NCI-H2107 treated with DMSO at 0.1 percent for 48 hours (cell line): ENCODE measurements around the gene SEZ6L2.
"Not testable (repeated sequence)": the region's sequence is repeated elsewhere in the genome, so short reads cannot be mapped to it uniquely, and the experiment has no call there.

ENCODE experiments used
- DNase-seq: peaks from one replicate; lab custom pipeline; 2025; ENCODE audit not compliant: unreplicated experiment; lab: John Stamatoyannopoulos, UW

The SEZ6L2 gene

DNA sequence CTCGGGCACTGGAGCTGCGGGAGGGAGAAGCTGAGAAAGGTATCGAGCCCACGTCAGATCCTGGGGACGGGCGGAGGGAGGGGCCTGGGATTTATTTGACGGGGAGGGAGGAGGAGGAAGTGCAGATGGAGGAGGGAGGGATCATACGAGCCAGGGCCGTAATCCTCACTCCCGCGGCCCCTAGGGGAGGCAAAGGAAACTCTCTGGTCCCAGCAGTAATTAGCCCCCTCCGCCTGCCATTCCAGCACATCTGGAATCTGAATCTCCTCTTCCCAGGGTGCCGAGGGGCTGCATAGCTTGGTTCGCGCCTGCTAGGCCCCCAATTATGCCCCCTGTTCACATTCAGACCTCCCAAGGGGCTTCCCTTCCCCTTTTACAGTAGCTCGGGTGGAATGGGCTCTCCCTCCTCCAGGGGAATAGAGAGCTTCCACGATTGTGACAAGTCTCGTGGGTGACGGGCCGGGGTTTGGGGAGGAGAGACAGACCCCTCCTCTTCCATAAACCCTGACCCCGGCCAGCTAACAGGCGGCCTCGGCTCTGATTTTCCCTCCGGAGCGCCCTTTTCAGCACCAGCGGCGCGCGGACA, at the start of gene SEZ6L2:
Gene SEZ6L2, minus strand, starts transcription at position 35 of the 586 bp plus-strand sequence. CDS start 531 bp downstream, outside the sequence.
- DNase-seq: peak; percentile 86

DNA sequence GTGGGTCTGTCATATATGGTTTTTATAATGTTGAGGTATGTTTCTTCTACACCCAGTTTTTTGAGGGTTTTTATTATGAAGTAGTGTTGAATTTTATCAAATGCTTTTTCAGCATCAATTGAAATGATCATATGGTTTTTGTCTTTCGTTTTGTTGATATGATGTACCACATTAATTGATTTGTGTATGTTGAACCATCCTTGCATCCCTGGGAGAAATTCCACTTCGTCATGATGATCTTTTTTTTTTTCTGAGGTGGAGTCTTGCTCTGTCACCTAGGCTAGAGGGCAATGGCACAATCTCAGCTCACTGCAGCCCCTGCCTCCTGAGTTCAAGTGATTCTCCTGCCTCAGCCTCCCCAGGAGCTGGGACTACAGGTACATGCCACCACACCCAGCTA, 48.5 kb upstream of the SEZ6L2 start:
- no peak for DNase-seq

- peak; percentile 88 for DNase-seq
Observed at GRCh38 chr16:29943846-29944799, 44.8 kb upstream of the SEZ6L2 start.

GRCh38 chr16:29940656-29941055, 41.3 kb upstream of the SEZ6L2 start:
- no peak for DNase-seq

- not testable (repeated sequence) for DNase-seq
Observed at GRCh38 chr16:29931750-29932149, 32.4 kb upstream of the SEZ6L2 start.

DNA sequence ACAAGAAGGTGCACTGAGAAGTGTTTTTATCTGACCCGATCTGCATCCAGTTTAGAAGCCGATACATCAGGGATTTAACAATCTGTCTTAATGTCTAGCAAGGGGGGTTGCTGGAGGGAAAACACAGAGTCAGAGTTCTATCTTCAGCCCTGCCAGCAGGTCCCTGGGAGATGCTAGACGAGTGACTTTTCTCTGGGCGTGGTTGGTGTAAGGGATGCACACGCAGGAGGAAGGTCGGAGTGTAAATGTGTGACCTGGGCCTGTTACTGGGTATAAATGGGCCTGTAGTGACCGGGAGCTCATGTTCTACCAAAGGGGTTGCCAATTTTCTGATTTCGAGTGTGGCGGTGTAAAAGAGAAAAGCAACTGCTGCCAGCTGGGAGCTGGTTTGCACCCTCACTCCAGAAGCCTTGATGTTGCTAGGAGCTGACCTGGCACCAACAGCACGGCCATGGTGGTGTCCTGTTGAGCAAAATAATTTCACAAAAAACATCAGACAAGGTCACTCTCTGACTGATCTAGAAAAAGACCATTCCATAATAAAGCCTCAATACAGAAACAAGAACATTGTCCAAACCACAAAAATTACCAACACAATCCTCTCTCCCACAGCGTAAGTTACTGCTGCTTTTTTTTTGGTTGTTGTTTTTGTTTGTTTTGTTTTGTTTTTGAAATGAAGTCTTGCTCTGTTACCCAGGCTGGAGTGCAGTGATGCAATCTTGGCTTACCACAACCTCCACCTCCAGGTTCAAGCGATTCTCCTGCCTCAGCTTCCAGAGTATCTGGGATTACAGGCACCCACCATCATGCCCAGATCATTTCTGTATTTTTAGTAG, 27.9 kb upstream of the SEZ6L2 start:
- peak; percentile 35 for DNase-seq

DNA sequence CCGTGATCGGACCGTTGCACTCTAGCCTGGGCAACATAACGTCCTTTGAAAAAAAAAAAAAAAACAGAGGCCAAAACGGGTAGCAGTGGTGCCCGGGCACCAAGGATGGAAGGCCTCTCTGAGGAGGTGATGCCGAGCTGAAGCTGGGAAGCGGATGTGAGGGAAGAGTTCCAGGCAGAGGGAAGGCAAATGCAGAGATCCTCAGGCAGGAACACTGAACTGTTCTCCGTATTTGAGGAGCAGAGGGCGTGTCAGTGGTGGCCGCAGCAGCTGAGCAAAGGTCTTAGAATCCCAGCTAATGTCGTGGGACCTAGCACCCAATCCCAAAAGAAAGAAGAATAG, 27.3 kb upstream of the SEZ6L2 start:
- peak; percentile 35 for DNase-seq

GRCh38 chr16:29925781-29926710, 26.7 kb upstream of the SEZ6L2 start, which contains the start of gene KCTD13:
KCTD13 (minus strand) TSS chr16:29926226; CDS start chr16:29926033, 193 bp downstream.
- peak; percentile 29 for DNase-seq

GRCh38 chr16:29925105-29925756, 25.9 kb upstream of the SEZ6L2 start:
- no peak for DNase-seq

DNA sequence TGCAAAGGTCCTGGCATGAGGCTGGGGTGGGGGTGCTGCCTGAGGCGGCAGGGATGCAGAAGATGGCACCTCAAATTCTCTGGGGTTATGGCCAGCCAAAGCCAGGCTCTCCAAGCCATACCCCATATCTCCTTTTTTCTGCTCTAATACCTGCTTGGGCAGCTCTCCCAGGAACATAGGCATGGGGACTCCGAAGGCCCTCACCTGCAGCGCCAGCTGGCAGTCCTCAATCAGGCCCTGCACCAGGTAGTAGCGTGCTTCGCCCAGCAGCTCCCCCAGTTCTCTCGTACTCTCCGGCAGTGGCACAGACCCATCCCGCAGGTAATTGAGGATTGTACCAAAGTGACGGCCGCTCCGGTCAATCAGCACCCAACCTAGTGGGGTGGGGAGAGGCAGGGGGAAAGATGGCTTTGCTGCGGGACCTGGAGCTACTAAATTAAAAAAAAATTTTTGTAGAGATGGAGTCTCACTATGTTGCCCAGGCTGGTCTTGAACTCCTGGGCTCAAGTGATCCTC, 23.7 kb upstream of the SEZ6L2 start:
- no peak for DNase-seq

DNA sequence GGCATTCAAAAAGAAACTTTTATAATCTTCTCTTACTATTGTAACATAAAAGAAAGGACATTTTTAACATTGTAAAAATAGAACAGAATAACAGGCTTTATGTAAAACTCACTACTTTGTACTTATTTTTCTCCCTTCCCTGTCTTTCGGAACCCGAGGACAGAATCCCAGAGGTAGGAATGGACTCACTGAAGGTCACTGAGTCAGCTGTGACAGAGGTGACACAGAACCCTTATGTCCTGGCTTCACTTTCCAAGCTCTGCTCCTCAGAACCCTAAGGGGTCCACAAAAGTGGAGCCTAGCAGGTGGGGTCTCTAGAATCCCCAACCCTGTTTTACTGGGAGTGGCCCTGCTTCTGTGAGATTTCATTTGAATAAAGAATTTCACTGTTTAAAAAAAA, 23.0 kb upstream of the SEZ6L2 start:
- DNase-seq: no peak

DNA sequence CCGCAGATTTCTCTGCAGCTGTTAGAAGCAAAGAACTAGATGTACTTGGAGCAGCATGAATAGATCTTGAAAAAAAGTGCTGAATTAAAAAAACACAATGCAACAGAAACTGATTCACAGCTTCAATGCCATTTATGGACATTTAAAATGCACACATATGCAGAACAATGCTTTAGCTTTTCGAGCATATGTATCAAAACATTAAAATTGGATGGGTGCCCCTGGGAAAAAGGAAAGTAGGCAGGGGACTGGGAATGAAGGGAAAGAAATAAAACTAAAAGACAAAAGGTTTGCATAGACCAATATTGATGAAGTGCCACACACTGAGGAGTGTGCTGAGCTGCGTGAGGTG, 21.7 kb upstream of the SEZ6L2 start:
- DNase-seq: no peak

DNA sequence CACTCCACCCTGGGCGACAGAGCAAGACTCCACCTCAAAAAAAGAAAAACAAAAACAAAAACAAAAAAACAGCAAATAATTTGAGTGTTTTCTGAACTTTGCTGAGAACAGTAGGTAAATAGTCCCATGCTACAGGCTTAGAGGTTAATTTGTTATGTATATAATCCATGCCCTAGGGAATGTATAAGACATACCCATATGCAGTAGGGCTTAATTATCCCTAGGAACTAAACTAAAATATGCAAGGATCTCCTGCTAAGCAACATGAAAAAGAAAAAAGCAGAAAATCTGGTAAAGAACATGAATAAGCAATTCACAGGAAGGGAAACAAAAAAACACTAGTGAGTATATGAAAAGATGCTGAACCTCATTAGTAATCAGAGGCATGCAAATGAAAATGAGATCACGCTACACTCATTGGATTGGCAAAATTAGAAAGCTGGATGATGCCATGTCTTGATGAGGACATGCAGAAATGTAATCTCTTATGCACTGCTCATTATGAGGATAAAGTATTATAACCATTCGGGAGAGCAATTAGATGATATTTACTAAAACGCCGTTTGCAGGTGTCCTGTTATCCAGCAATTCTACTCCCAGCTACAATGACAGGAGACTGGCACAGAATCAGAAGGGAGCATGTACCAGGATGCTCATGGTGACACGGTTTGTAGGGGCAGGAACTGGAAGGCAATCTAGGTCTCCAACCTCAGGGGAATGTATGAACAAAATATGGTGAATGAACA, 21.1 kb upstream of the SEZ6L2 start:
- DNase-seq: no peak

- DNase-seq: no peak
Observed at GRCh38 chr16:29916979-29917378, 17.6 kb upstream of the SEZ6L2 start.

GRCh38 chr16:29915590-29916247, 16.4 kb upstream of the SEZ6L2 start:
- DNase-seq: no peak

DNA sequence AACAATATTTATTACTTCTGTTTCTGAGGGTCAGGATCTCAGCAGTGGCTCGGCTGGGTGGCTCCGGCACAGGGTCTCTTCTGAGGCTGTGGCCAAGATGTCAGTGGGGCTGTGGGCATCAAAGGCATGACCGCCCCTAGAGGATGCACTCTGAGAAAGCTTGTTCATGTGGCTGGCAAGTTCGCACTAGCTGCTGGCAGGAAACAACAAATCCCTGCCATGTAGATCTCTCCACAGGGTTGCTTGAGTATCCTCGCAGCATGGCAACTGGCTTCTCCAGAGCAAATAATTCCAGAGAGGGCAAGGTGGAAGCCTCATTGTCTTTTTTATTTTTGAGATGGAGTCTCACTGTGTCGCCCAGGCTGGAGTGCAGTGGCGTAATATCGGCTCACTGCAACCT, 14.2 kb upstream of the SEZ6L2 start:
- DNase-seq: no peak

- DNase-seq: no peak
Observed at GRCh38 chr16:29912087-29912486, 12.7 kb upstream of the SEZ6L2 start.

GRCh38 chr16:29911676-29912010, 12.3 kb upstream of the SEZ6L2 start:
- no peak for DNase-seq
